Panc1 (cell line): ENCODE measurements around the gene VSX2. TPM values are rescaled to one million over a fixed set of nuclear protein-coding genes. Genes with fewer than 3 reads are reported as not detected.

Experiments used
- ATAC-seq: fragments of 200-7000 bp; cut with Tn5 transposase; 2 replicates; pipeline ENCODE4 v1.9.1; 2020; ENCODE audit warnings: mild to moderate bottlenecking, moderate library complexity
- BruUV-seq: library from RNA; stranded (reverse); fragments of 400-500 nt; replicated peaks from 2 replicates; lab custom pipeline; 2021; lab: Mats Ljungman, UMichigan
- CTCF ChIA-PET: fragments of 300-600 bp; sonication (Branson Sonifier 250); formaldehyde crosslinking; loops from one replicate; lab custom pipeline; 2022; ENCODE audit warnings: antibody characterized with exemption; lab: Charles Lee
- POLR2A ChIA-PET: fragments of 300-600 bp; sonication (Branson Sonifier 250); formaldehyde crosslinking; loops from one replicate; lab custom pipeline; 2022; ENCODE audit warnings: antibody characterized with exemption; lab: Charles Lee
- DNase-seq: peaks from one replicate; pipeline ENCODE4 v3.0.0-alpha.2; 2010; ENCODE audit warnings: low read depth, low spot score
- H3K27ac ChIP-seq: 2 replicates; pipeline ENCODE4 v1.5.1; 2011; ENCODE audit warnings: mild to moderate bottlenecking, low read length, inconsistent platforms
- H3K27me3 ChIP-seq: fragments of 200-500 bp; sonication (Bioruptor generic); 2 replicates; pipeline ENCODE4 v1.6.0; 2014; ENCODE audit warnings: low read length, inconsistent platforms; ENCODE audit not compliant: control insufficient read depth, insufficient read depth
- H3K36me3 ChIP-seq: fragments of 200-500 bp; sonication (Bioruptor generic); 2 replicates; pipeline ENCODE4 v1.5.1; 2014; ENCODE audit warnings: inconsistent platforms, mild to moderate bottlenecking, low read length, moderate library complexity; ENCODE audit not compliant: control insufficient read depth, insufficient read depth
- H3K4me1 ChIP-seq: 2 replicates; pipeline ENCODE4 v1.5.1; 2011; ENCODE audit warnings: inconsistent platforms, mild to moderate bottlenecking, low read length, moderate library complexity; ENCODE audit not compliant: control insufficient read depth, insufficient read depth
- H3K4me3 ChIP-seq, 2 experiments: 2 replicates each; pipeline ENCODE4 v1.5.1; 2011 to 2012; ENCODE audit warnings: low read depth in 2 of 2, low read length in 2 of 2, mild to moderate bottlenecking in 2 of 2, inconsistent platforms in 1 of 2, moderate library complexity in 1 of 2
- H3K9me3 ChIP-seq: fragments of 200-500 bp; sonication (Bioruptor generic); 2 replicates; pipeline ENCODE4 v1.5.1; 2014; ENCODE audit warnings: low read depth, mild to moderate bottlenecking, inconsistent platforms, low read length, moderate library complexity; ENCODE audit not compliant: control insufficient read depth, insufficient read depth
- CTCF ChIP-seq: fragments of 450-650 bp; IDR thresholded peaks from 2 replicates; pipeline ENCODE4 v1.5.1; 2017; ENCODE audit warnings: mild to moderate bottlenecking
- POLR2AphosphoS5 ChIP-seq: IDR thresholded peaks from 2 replicates; pipeline ENCODE4 v1.6.1; 2012; ENCODE audit warnings: mild to moderate bottlenecking, low read depth, low read length, moderate library complexity
- REST ChIP-seq, 2 experiments: IDR thresholded peaks; 2 replicates each; pipeline ENCODE4 v1.6.1; 2011 to 2012; ENCODE audit warnings: low read depth in 2 of 2, control low read depth in 1 of 2, low read length in 1 of 2, mild to moderate bottlenecking in 1 of 2, moderate library complexity in 1 of 2; ENCODE audit not compliant: insufficient read depth in 1 of 2
- SIN3A ChIP-seq: IDR thresholded peaks from 2 replicates; pipeline ENCODE4 v1.6.1; 2012; ENCODE audit warnings: low read depth, mild to moderate bottlenecking, low read length, moderate library complexity, borderline replicate concordance; ENCODE audit not compliant: insufficient read depth
- TCF7L2 ChIP-seq: IDR thresholded peaks from 2 replicates; pipeline ENCODE4 v1.6.1; 2011; ENCODE audit warnings: mild to moderate bottlenecking, low read depth, low read length, inconsistent platforms
- in situ Hi-C: cut with HindIII; loops from 2 replicates; pipeline ENCODE4 v1.10.0; 2016; ENCODE audit warnings: low sequenced_read_pairs, low pct_unique_long_range_greater_than_20kb
- intact Hi-C: fragments of 100-400 bp; cut with micrococcal nuclease; formaldehyde crosslinking; loops from one replicate; pipeline ENCODE4 v1.10.0; 2022; ENCODE audit not compliant: unreplicated experiment
- total RNA-seq: library from RNA; stranded (reverse); gene quantifications from one replicate; pipeline ENCODE4 v1.2.1, GENCODE V29; 2021; ENCODE audit not compliant: unreplicated experiment

Gene VSX2
- total RNA-seq, 1 experiment from 2014 or later: not detected

DNA sequence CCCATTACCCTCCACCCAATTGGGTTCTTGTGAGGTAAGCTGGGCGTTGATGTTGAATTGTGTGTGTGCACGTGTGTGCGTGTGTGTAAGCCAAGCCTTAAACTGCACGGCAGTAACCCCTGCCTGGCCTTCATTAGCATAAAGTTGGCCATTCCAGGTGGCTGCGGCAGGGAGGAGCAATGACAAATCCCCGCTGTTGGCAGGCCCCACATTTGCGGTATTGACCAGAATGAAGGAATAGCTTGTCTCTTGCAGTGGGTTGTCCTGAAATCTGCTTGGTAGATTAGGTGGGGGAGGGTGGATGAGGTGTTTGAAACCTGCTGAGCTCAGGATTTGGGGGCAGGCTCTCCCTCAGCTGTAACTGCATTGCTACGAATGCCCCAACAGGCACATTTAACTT, 7.3 kb downstream of the VSX2 start:
- no peak for TF ChIP-seq POLR2AphosphoS5
- no peak for TF ChIP-seq CTCF
- no peak for TF ChIP-seq REST (IDR thresholded peaks at IDR 0.05; ENCODE audit: insufficient read depth in 1 of 2, low read depth in 2 of 2, low read length in 1 of 2)
- TF ChIP-seq SIN3A: no peak
- TF ChIP-seq TCF7L2: no peak
- Histone ChIP-seq H3K27ac (no peak overlapping the region), H3K4me1 (no peaks in the 10 kb centered on the region; the same call in 1 of the 2 replicates), H3K36me3 (no peaks in the 10 kb centered on the region), H3K4me3 (no peak overlapping the region), H3K9me3 (no peaks in the 10 kb centered on the region), H3K27me3 (peaks cover 15% of the 10 kb centered on the region)
- POLR2A ChIA-PET: no interaction called here
- no peak for DNase-seq
- in situ Hi-C loops (no loop called here), intact Hi-C loops (no loop called here)
- BruUV-seq: no TSS peak
- CTCF ChIA-PET: no interaction called here
- ATAC-seq: no peak

DNA sequence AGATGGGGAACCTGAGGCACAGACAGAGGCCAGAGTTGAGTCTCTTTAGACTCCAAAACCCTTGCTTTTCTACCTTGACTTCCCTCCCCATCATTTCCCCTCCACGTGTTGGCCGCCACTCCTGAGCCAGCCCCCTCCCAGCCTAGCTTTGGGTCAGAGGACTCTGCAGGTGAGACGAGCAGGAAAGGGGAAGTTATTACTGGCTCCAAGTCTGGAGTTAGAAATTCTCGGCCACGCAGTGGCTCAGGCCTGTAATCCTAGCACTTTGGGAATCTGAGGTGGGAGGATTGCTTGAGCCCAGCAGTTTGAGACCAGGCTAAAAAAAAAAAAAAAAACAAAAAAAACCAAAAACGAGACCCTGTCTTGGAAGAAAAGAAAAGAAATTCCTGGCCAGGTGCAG, 8.8 kb downstream of the VSX2 start:
- POLR2A ChIA-PET: interaction anchor here (0.7 kb wide), 1 partner anchor 112 kb away, joined by 5 read pairs; no protein-coding TSS in a partner anchor
- Histone ChIP-seq H3K27me3 (peaks cover 4% of the 10 kb centered on the region; the same call in 1 of the 2 replicates), H3K9me3 (no peaks in the 10 kb centered on the region), H3K4me3 (no peak overlapping the region), H3K36me3 (no peaks in the 10 kb centered on the region), H3K27ac (no peak overlapping the region), H3K4me1 (no peaks in the 10 kb centered on the region)
- in situ Hi-C loops: no loop called here
- CTCF ChIA-PET: interaction anchor here (0.7 kb wide), 1 partner anchor 9 kb away, joined by 6 read pairs; no protein-coding TSS in a partner anchor
- ATAC-seq: no peak
- TF ChIP-seq SIN3A (no peak), CTCF (no peak), REST (IDR thresholded peaks at IDR 0.05; ENCODE audit: insufficient read depth in 1 of 2, low read depth in 2 of 2, low read length in 1 of 2) (no peak), TCF7L2 (no peak), POLR2AphosphoS5 (no peak)
- no TSS peak for BruUV-seq
- intact Hi-C loops: no loop called here
- DNase-seq: no peak
